Neural cell (in vitro differentiated cells): ENCODE measurements around the gene EIF3B. TPM values are rescaled to one million over a fixed set of nuclear protein-coding genes. Genes with fewer than 3 reads are reported as not detected.
"Not testable (repeated sequence)": the region's sequence is repeated elsewhere in the genome, so short reads cannot be mapped to it uniquely, and the experiment has no call there.

Source experiments
- H2AFZ ChIP-seq: fragments of 200-600, 300-800 bp; sonication (generic), shearing (Covaris generic); 2 replicates; pipeline ENCODE4 v1.6.0; 2014; ENCODE audit warnings: low read depth, mild to moderate bottlenecking, antibody characterized with exemption, low read length, moderate library complexity
- H3F3A ChIP-seq: fragments of 200-600 bp; shearing (Covaris generic); 2 replicates; pipeline ENCODE4 v1.6.1; 2016; ENCODE audit warnings: mild to moderate bottlenecking, moderate library complexity, mixed read lengths, antibody characterized with exemption, low read length; ENCODE audit not compliant: insufficient read depth, poor library complexity, severe bottlenecking
- H3K27ac ChIP-seq: fragments of 200-600, 300-800 bp; sonication (generic), shearing (Covaris generic); 2 replicates; pipeline ENCODE4 v1.5.1; 2014; ENCODE audit warnings: mild to moderate bottlenecking, low read length, moderate library complexity
- H3K27me3 ChIP-seq: fragments of 300-800, 200-600 bp; sonication (generic), shearing (Covaris generic); 2 replicates; pipeline ENCODE4 v1.6.0; 2014; ENCODE audit warnings: mild to moderate bottlenecking, low read depth, low read length, moderate library complexity; ENCODE audit not compliant: insufficient read depth
- H3K36me3 ChIP-seq: fragments of 300-800, 200-600 bp; sonication (generic), shearing (Covaris generic); 2 replicates; pipeline ENCODE4 v1.5.1; 2014; ENCODE audit warnings: mild to moderate bottlenecking, antibody characterized with exemption, low read length, moderate library complexity; ENCODE audit not compliant: insufficient read depth
- H3K4me2 ChIP-seq: fragments of 300-800, 200-600 bp; sonication (generic), shearing (Covaris generic); 2 replicates; pipeline ENCODE4 v1.6.0; 2014; ENCODE audit warnings: mild to moderate bottlenecking, low read length
- H3K4me3 ChIP-seq: fragments of 300-800, 200-600 bp; sonication (generic), shearing (Covaris generic); 2 replicates; pipeline ENCODE4 v1.5.1; 2014; ENCODE audit warnings: mild to moderate bottlenecking, low read length, moderate library complexity
- H3K79me2 ChIP-seq: fragments of 200-600 bp; shearing (Covaris generic); replicated peaks from 2 replicates; pipeline ENCODE4 v1.6.0; 2014; ENCODE audit warnings: mild to moderate bottlenecking, low read length, moderate library complexity; ENCODE audit not compliant: insufficient read depth
- H3K9ac ChIP-seq: fragments of 300-800, 200-600 bp; sonication (generic), shearing (Covaris generic); 2 replicates; pipeline ENCODE4 v1.6.1; 2016; ENCODE audit warnings: mild to moderate bottlenecking, low read length, mixed read lengths
- H3K9me2 ChIP-seq: fragments of 200-600 bp; shearing (Covaris generic); 2 replicates; pipeline ENCODE4 v1.6.1; 2016; ENCODE audit warnings: mild to moderate bottlenecking, low read length, mixed read lengths; ENCODE audit not compliant: insufficient read depth
- H3K9me3 ChIP-seq: fragments of 200-600, 300-800 bp; sonication (generic), shearing (Covaris generic); 2 replicates; pipeline ENCODE4 v1.6.1; 2016; ENCODE audit warnings: mild to moderate bottlenecking, mixed run types, low read length, moderate library complexity, mixed read lengths
- H4K20me1 ChIP-seq: fragments of 200-600 bp; shearing (Covaris generic); 2 replicates; pipeline ENCODE4 v1.6.1; 2016; ENCODE audit warnings: mild to moderate bottlenecking, mixed run types; ENCODE audit not compliant: insufficient read depth
- CTCF ChIP-seq: fragments of 450-650 bp; IDR thresholded peaks from 2 replicates; pipeline ENCODE4 v1.5.1; 2014; ENCODE audit warnings: antibody characterized with exemption, mild to moderate bottlenecking, moderate library complexity; ENCODE audit not compliant: poor library complexity, severe bottlenecking
- EP300 ChIP-seq: fragments of 450-650 bp; conservative IDR thresholded peaks from 2 replicates; pipeline ENCODE4 v1.6.1; 2014; ENCODE audit warnings: antibody characterized with exemption, mild to moderate bottlenecking, moderate library complexity; ENCODE audit not compliant: poor library complexity, severe bottlenecking
- EZH2 ChIP-seq: fragments of 200-600, 300-800 bp; shearing (Covaris generic), sonication (generic); IDR thresholded peaks from 2 replicates; pipeline ENCODE4 v1.6.1; 2014; ENCODE audit warnings: antibody characterized with exemption, low read length, borderline replicate concordance, mild to moderate bottlenecking; ENCODE audit not compliant: insufficient read depth, poor library complexity, severe bottlenecking
- MXI1 ChIP-seq: fragments of 450-650 bp; conservative IDR thresholded peaks from 2 replicates; pipeline ENCODE4 v1.6.1; 2014; ENCODE audit warnings: antibody characterized with exemption, mild to moderate bottlenecking; ENCODE audit not compliant: poor library complexity, severe bottlenecking
- POLR2AphosphoS5 ChIP-seq: IDR thresholded peaks from 2 replicates; pipeline ENCODE4 v1.6.1; 2012
- RAD21 ChIP-seq: fragments of 450-650 bp; conservative IDR thresholded peaks from 2 replicates; pipeline ENCODE4 v1.6.1; 2014; ENCODE audit warnings: antibody characterized with exemption, mild to moderate bottlenecking, moderate library complexity
- REST ChIP-seq: IDR thresholded peaks from 2 replicates; pipeline ENCODE4 v1.6.1; 2012; ENCODE audit warnings: borderline replicate concordance
- SMC3 ChIP-seq: fragments of 450-650 bp; conservative IDR thresholded peaks from 2 replicates; pipeline ENCODE4 v1.6.1; 2014; ENCODE audit warnings: antibody characterized with exemption, mild to moderate bottlenecking, moderate library complexity; ENCODE audit not compliant: poor library complexity
- TAF1 ChIP-seq: IDR thresholded peaks from 2 replicates; pipeline ENCODE4 v1.6.1; 2012; ENCODE audit warnings: low read depth
- polyA plus RNA-seq: library from polyadenylated mRNA; depleted of rRNA; stranded (reverse); fragments of >200 nt; gene quantifications from 2 replicates; pipeline ENCODE4 v1.2.3, GENCODE V29; 2014

EIF3B gene
- polyA plus RNA-seq, 1 donor from 2014 or later = 65.1 TPM

GRCh38 chr7:2390020-2390816, 35.6 kb downstream of the EIF3B start:
- H3K9ac ChIP-seq, H3K4me2 ChIP-seq: not testable (repeated sequence)

GRCh38 chr7:2393706-2394105, 39.1 kb downstream of the EIF3B start:
- Histone ChIP-seq H3F3A (no peaks in the 10 kb centered on the region), H3K4me2 (no peak overlapping the region), H3K9ac (no peak overlapping the region), H3K79me2 (no peaks in the 10 kb centered on the region), H3K9me2 (no peaks in the 10 kb centered on the region), H3K36me3 (no peaks in the 10 kb centered on the region), H3K9me3 (no peaks in the 10 kb centered on the region), H4K20me1 (no peaks in the 10 kb centered on the region), H3K27ac (no peak overlapping the region), H3K4me3 (no peak overlapping the region), H3K27me3 (no peaks in the 10 kb centered on the region), H2AFZ (no peak overlapping the region)
- TF ChIP-seq RAD21 (no peak), POLR2AphosphoS5 (no peak), MXI1 (no peak), EP300 (no peak), CTCF (no peak), SMC3 (no peak), EZH2 (no peak), TAF1 (no peak), REST (no peak)

More at GRCh38 chr7:2390020-2390816, 35.6 kb downstream of the EIF3B start:
- not testable (repeated sequence) for H3K9me3 ChIP-seq, H3K27ac ChIP-seq, H3K4me3 ChIP-seq, H3F3A ChIP-seq, H3K79me2 ChIP-seq, H3K27me3 ChIP-seq, H2AFZ ChIP-seq, H3K36me3 ChIP-seq, H4K20me1 ChIP-seq, H3K9me2 ChIP-seq
